GM12892 (cell line): ENCODE results near the gene ENTPD1.

Experiments
- POLR2A ChIP-seq: IDR thresholded peaks from 2 replicates; pipeline ENCODE4 v1.6.1; 2011; ENCODE audit warnings: low read depth, low read length, control low read depth
- POLR2AphosphoS5 ChIP-seq: IDR thresholded peaks from 2 replicates; pipeline ENCODE4 v1.6.1; 2011; ENCODE audit warnings: low read depth, low read length, control low read depth
- TAF1 ChIP-seq: IDR thresholded peaks from 2 replicates; pipeline ENCODE4 v1.6.1; 2011; ENCODE audit warnings: low read depth, mild to moderate bottlenecking, control low read depth, low read length, borderline replicate concordance

DNA sequence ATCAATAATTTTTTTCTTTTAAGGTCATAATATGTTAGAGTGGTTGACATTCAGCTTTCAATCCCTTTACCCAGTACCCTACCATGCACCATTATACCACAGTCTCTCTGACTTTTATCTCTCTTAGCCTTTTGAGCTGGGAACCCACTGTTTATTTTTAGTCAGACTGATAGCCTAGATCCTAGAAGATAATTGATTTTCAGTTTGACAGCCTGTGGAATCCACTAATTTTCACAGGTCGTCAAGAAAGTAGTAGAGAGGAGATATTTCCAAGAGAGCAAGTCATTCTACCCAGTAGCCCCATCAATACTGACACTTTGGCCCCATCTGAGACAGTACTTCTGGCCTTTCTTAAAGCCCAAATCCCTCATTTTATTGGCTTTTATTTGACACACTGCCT, 84.7 kb downstream of the ENTPD1 start:
- TF ChIP-seq POLR2AphosphoS5 (no peak), TAF1 (no peak), POLR2A (no peak)
